CD14-positive monocyte (primary cell): ENCODE measurements around the gene MCF2L2. TPM values are rescaled to one million over a fixed set of nuclear protein-coding genes. Genes with fewer than 3 reads are reported as not detected.
"Not testable (repeated sequence)": the region's sequence is repeated elsewhere in the genome, so short reads cannot be mapped to it uniquely, and the experiment has no call there.

Experiments
- DNase-seq, 3 donors: peaks; one replicate each; pipeline ENCODE4 v3.0.0-alpha.2; 2011 to 2022
- H2AFZ ChIP-seq: 2 replicates; pipeline ENCODE4 v1.6.0; 2012; ENCODE audit warnings: mild to moderate bottlenecking, low read depth, low read length, inconsistent platforms; ENCODE audit not compliant: insufficient read depth, poor library complexity, severe bottlenecking
- H3K27ac ChIP-seq, 2 donors: 1 replicate in 1 of 2; 2 replicates in 1 of 2; pipeline ENCODE4 v1.5.1; 2012 to 2013; ENCODE audit warnings: low read length in 2 of 2, control low read depth in 1 of 2, inconsistent platforms in 1 of 2, low read depth in 1 of 2, mild to moderate bottlenecking in 1 of 2
- H3K27me3 ChIP-seq, 2 donors: one replicate each; pipeline versions ENCODE4 v1.6.0 to v1.6.1; 2011 to 2013; ENCODE audit warnings: low read length in 2 of 2; ENCODE audit not compliant: control insufficient read depth in 2 of 2, insufficient read depth in 2 of 2
- H3K36me3 ChIP-seq, 2 donors: replicated peaks in 1 of 2; 1 replicate in 1 of 2; 2 replicates in 1 of 2; pipeline versions ENCODE4 v1.5.1 to v1.6.1; 2012 to 2013; ENCODE audit warnings: low read length in 2 of 2, control low read depth in 1 of 2, inconsistent platforms in 1 of 2, mild to moderate bottlenecking in 1 of 2; ENCODE audit not compliant: insufficient read depth in 2 of 2, control insufficient read depth in 1 of 2
- H3K4me1 ChIP-seq, 2 donors: 1 replicate in 1 of 2; 2 replicates in 1 of 2; pipeline versions ENCODE4 v1.5.1 to v1.6.1; 2012 to 2013; ENCODE audit warnings: low read length in 2 of 2, control low read depth in 1 of 2, inconsistent platforms in 1 of 2, mild to moderate bottlenecking in 1 of 2, moderate library complexity in 1 of 2; ENCODE audit not compliant: insufficient read depth in 2 of 2, control insufficient read depth in 1 of 2
- H3K4me2 ChIP-seq: replicated peaks from 2 replicates; pipeline ENCODE3; 2012; ENCODE audit warnings: low read length, moderate library complexity, mild to moderate bottlenecking; ENCODE audit not compliant: poor library complexity, severe bottlenecking; ENCODE audit errors: extremely low read depth
- H3K4me3 ChIP-seq, 3 experiments: fragments of 200-600 bp in 1 of 3; sonication (generic) in 1 of 3; replicated peaks in 1 of 3; 1 replicate in 2 of 3; 2 replicates in 1 of 3; pipeline ENCODE4 v1.5.1; 2011 to 2013; ENCODE audit warnings: low read length in 3 of 3, mild to moderate bottlenecking in 3 of 3, control low read depth in 2 of 3, low read depth in 2 of 3, inconsistent platforms in 1 of 3, moderate library complexity in 1 of 3
- H3K79me2 ChIP-seq: 2 replicates; pipeline ENCODE4 v1.6.0; 2012; ENCODE audit warnings: mild to moderate bottlenecking, control low read depth, inconsistent platforms, low read length, moderate library complexity; ENCODE audit not compliant: insufficient read depth
- H3K9ac ChIP-seq: 2 replicates; pipeline ENCODE4 v1.6.0; 2017; ENCODE audit warnings: low read length, mild to moderate bottlenecking; ENCODE audit not compliant: insufficient read depth, poor library complexity, severe bottlenecking
- H3K9me3 ChIP-seq, 2 donors: replicated peaks in 1 of 2; 1 replicate in 1 of 2; 2 replicates in 1 of 2; pipeline versions ENCODE4 v1.5.1 to v1.6.1; 2012 to 2013; ENCODE audit warnings: low read length in 2 of 2, control low read depth in 1 of 2; ENCODE audit not compliant: control insufficient read depth in 1 of 2, insufficient read depth in 1 of 2
- H4K20me1 ChIP-seq: 2 replicates; pipeline ENCODE4 v1.6.0; 2012; ENCODE audit warnings: mild to moderate bottlenecking, low read length, control low read depth, moderate library complexity; ENCODE audit not compliant: insufficient read depth
- H3K27ac Mint-ChIP-seq, 7 donors: one replicate each; pipeline ENCODE4 v1.8.0; 2020; ENCODE audit warnings: mild to moderate bottlenecking in 7 of 7, mixed read lengths in 7 of 7, moderate library complexity in 6 of 7, inconsistent platforms in 2 of 7
- H3K27me3 Mint-ChIP-seq, 3 donors: one replicate each; pipeline ENCODE4 v1.8.0; 2021 to 2022; ENCODE audit warnings: low read depth in 3 of 3, mild to moderate bottlenecking in 3 of 3, mixed read lengths in 3 of 3, moderate library complexity in 3 of 3, inconsistent platforms in 1 of 3
- H3K36me3 Mint-ChIP-seq, 2 donors: one replicate each; pipeline ENCODE4 v1.8.0; 2020; ENCODE audit warnings: mixed read lengths in 2 of 2, inconsistent platforms in 1 of 2, mild to moderate bottlenecking in 1 of 2
- H3K4me1 Mint-ChIP-seq: one replicate; pipeline ENCODE4 v1.8.0; 2020; ENCODE audit warnings: mild to moderate bottlenecking, mixed read lengths
- H3K4me3 Mint-ChIP-seq, 2 donors: one replicate each; pipeline ENCODE4 v1.8.0; 2020; ENCODE audit warnings: mild to moderate bottlenecking in 2 of 2, mixed read lengths in 2 of 2, moderate library complexity in 1 of 2
- H3K9me3 Mint-ChIP-seq, 7 donors: one replicate each; pipeline ENCODE4 v1.8.0; 2020 to 2022; ENCODE audit warnings: mixed read lengths in 7 of 7, mild to moderate bottlenecking in 6 of 7, moderate library complexity in 6 of 7, inconsistent platforms in 2 of 7
- CTCF ChIP-seq: fragments of 200-600 bp; IDR thresholded peaks from one replicate; pipeline ENCODE4 v1.8.0; 2022; ENCODE audit warnings: antibody characterized with exemption, mild to moderate bottlenecking
- WGBS: methylation state at CpG from one replicate; pipeline ENCODE4 v1.1.5; 2013; ENCODE audit warnings: missing lambda C conversion rate; ENCODE audit not compliant: insufficient coverage; 5-methylcytosine and 5-hydroxymethylcytosine counted together
- intact Hi-C, 2 donors: fragments of 100-400 bp; cut with micrococcal nuclease; formaldehyde crosslinking; loops; one replicate each; pipeline versions ENCODE4 v1.15.0 to v1.15.1; 2023
- polyA plus RNA-seq, 3 donors: library from polyadenylated mRNA; depleted of rRNA in 1 of 3; unstranded in 2 of 3; stranded (reverse) in 1 of 3; fragments of 300-500 nt in 2 of 3; fragments of >200 nt in 1 of 3; fragmentation: Illumina TruSeq in 2 of 3; gene quantifications; 1 replicate in 2 of 3; 2 replicates in 1 of 3; pipeline ENCODE4 v1.2.3, GENCODE V29; 2012 to 2021

The MCF2L2 gene
- polyA plus RNA-seq, 3 donors: 0.01 to 0.13 TPM; not detected in 1

DNA sequence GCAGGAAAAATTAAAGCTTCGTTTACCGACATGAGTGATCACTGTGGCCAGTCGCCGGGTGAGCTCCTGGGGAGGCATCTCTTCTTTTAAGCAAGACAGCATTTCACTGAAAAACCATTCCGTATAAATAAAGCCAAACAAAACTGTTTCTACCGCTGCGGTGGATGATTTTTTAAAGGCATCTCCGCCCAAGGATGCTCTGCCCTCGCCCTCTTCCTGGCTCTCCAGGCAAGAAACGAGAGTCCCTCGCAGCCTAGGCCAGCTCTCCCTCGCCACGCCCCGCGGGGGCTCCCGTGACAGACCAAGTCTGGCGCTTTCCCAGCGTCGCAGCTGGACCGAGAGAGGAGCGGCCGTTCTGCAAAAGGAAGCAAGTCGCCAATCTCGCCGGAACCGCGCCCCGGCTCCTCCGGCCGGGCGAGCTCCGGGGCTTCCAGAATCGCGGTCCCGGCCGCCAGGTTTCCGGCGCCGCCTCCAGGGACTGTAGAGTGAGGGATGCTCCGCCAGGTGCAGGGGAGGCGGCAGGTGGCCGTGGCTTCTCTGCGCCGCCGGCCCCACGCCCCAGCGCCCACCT, 458 bp downstream of the MCF2L2 start:
- no peak for TF ChIP-seq CTCF
- peaks cover 0 to 19% of the 10 kb centered on the region in 2 donors for H3K9me3 ChIP-seq
- Mint-ChIP-seq H3K36me3 (peaks cover 2 to 6% of the 10 kb centered on the region in 2 donors), H3K4me1 (peaks cover 17% of the 10 kb centered on the region), H3K4me3 (peak overlapping the region; percentile 82 to 96), H3K27ac (peak overlapping the region in 1 of 7 donors; percentile 30), H3K27me3 (peaks cover 51 to 68% (median 56%) of the 10 kb centered on the region in 3 donors), H3K9me3 (peaks cover 0 to 25% (median 4%) of the 10 kb centered on the region in 7 donors)
- peak overlapping the region; percentile 82 for H2AFZ ChIP-seq
- H4K20me1 ChIP-seq: no peaks in the 10 kb centered on the region
- WGBS: under 1% methylated on average over 39 of the region's 47 CpGs
- no peak overlapping the region for H3K27ac ChIP-seq
- DNase-seq: peak; percentile 29 to 40 (median 37)
- peak overlapping the region; percentile 48 for H3K9ac ChIP-seq
- no peaks in the 10 kb centered on the region for H3K79me2 ChIP-seq
- peak overlapping the region; percentile 97 for H3K4me2 ChIP-seq
- peaks cover 15 to 21% of the 10 kb centered on the region in 2 donors for H3K4me1 ChIP-seq
- H3K27me3 ChIP-seq: peaks cover 20 to 55% of the 10 kb centered on the region in 2 donors
- peak overlapping the region; percentile 46 to 81 (median 52) for H3K4me3 ChIP-seq
- H3K36me3 ChIP-seq: no peaks in the 10 kb centered on the region
- intact Hi-C loops: no loop called here

DNA sequence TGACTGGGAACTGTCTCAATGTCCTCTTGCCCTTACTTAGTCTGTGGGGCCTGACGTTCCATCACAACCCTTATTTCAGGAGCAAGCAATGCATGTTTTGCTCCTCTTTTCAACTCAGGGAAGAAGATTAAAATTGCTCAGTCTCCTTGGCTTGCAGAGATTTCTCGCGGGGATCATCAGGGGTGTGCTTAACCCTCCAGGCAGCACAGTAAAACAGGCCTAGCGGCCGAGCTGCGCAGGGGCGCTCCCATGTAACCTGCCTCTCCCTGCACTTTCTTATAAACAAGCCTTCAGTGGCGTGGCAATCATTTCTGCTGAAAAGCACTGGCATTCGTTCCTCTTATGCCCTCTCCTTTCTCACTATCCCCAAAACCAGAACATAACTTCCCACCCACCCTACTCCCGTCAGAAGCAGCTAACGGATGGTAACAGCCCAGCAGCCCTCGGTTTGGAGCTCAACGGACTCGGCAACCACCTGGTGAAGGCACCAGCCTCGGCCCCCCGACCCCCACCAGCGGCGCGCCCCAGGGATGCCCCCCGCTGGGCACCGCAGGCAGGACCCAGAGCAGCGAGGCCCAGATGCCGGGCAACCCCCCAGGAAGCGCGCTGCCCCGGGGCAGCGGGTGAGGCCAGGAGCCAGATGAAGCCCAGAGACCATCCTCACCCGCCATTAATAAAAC, 1.1 kb downstream of the MCF2L2 start:
- peak overlapping the region; percentile 82 for H2AFZ ChIP-seq
- Mint-ChIP-seq H3K27me3 (peaks cover 48 to 67% (median 56%) of the 10 kb centered on the region in 3 donors), H3K27ac (no peak overlapping the region)

DNA sequence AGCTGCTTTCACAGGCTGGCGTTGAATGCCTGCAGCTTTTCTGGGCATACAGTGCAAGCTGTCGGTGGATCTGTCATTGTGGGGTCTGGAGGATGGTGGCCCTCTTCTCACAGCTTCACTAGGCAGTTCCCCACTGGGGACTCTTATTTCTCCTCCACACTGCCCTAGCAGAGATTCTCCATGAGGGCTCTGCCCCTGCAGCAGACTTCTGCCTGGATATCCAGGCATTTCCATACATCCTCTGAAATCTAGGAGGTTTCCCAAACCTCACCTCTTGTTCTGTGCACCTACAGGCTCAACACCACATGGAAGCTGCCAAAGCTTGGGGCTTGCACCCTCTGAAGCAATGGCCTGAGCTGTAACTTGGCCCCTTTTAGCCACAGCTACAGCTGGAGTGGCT, 9.6 kb downstream of the MCF2L2 start:
- H4K20me1 ChIP-seq, H3K27ac ChIP-seq, intact Hi-C loops, H3K36me3 ChIP-seq, H3K27me3 ChIP-seq, H3K4me1 ChIP-seq, DNase-seq, H3K4me3 Mint-ChIP-seq, H3K4me2 ChIP-seq, H3K9ac ChIP-seq, H3K36me3 Mint-ChIP-seq, H2AFZ ChIP-seq, H3K4me1 Mint-ChIP-seq, H3K4me3 ChIP-seq, H3K79me2 ChIP-seq, H3K27ac Mint-ChIP-seq, H3K27me3 Mint-ChIP-seq: not testable (repeated sequence)
- peaks cover 27 to 37% of the 10 kb centered on the region in 2 donors for H3K9me3 ChIP-seq
- peaks cover 34 to 50% (median 42%) of the 10 kb centered on the region in 7 donors for H3K9me3 Mint-ChIP-seq
- no CpG with 5 or more reads among the region's 2 CpGs for WGBS

More for the DNA sequence above, 1.1 kb downstream of the MCF2L2 start:
- H3K36me3 Mint-ChIP-seq: peaks cover 2 to 6% of the 10 kb centered on the region in 2 donors
- Histone ChIP-seq H3K9me3 (peaks cover 1 to 19% of the 10 kb centered on the region in 2 donors), H3K9ac (peak overlapping the region; percentile 48), H3K79me2 (no peaks in the 10 kb centered on the region), H3K4me1 (peaks cover 15 to 21% of the 10 kb centered on the region in 2 donors), H3K4me2 (peak overlapping the region; percentile 97), H3K27me3 (peaks cover 20 to 54% of the 10 kb centered on the region in 2 donors), H4K20me1 (no peaks in the 10 kb centered on the region), H3K4me3 (peak overlapping the region; percentile 46 to 81 (median 52)), H3K27ac (no peak overlapping the region), H3K36me3 (no peaks in the 10 kb centered on the region)
- intact Hi-C loops: no loop called here
- peaks cover 17% of the 10 kb centered on the region for H3K4me1 Mint-ChIP-seq
- 27% methylated on average over 26 of the region's 28 CpGs for WGBS
- no peak for DNase-seq
- TF ChIP-seq CTCF: no peak
- H3K9me3 Mint-ChIP-seq: peaks cover 0 to 25% (median 5%) of the 10 kb centered on the region in 7 donors
- H3K4me3 Mint-ChIP-seq: peak overlapping the region; percentile 82 to 96
